NCI-H345 treated with DMSO at 0.1 percent for 48 hours (cell line): Measurements from ENCODE around the gene PAM.

Experiments used
- DNase-seq: peaks from one replicate; lab custom pipeline; 2025; ENCODE audit not compliant: unreplicated experiment; lab: John Stamatoyannopoulos, UW

The PAM gene

GRCh38 chr5:102754767-102755431, at the start of gene PAM:
Gene PAM (plus strand): TSS chr5:102755305. CDS start chr5:102866196, 110,891 bp downstream.
- no peak for DNase-seq

DNA sequence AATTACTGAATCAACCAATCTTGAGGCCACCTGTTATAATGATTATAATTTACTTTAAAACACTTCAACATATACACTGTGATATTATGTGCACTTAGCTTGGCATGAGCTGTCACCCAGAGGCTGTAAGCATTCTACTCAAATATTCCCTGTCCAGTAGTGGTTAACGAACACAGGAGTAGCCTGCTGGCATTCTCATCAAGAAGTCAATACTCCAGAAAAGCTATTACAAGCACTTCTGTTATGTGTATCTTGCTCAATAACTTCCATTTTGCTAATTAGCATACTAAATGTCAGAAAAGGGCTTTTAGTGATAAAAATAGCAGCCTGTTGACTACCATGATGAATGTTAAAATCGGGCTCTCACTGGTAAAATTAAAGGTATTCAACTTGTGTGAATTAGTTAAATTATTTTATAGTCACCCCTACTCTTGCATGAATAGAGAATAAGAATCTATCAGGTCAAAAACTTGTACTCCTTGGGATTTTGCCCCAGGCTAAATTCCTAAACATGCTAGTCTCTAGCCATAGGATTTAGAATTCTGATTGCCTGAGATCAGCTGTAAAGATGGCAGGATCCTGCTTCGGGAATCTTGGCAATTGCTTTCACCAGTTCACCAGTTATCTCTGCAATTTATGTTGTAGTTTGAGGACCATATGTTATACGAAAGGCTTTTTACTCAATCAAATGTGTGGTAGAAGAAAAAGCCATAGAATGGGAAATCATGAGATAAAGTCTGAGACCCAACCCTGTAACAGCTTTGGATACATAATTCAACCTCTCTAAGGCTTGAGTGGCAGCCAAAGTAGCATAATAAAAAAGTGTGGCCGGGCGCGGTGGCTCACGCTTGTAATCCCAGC, 43.4 kb upstream of the PAM start:
- no peak for DNase-seq

- DNase-seq, result no peak
Measured at GRCh38 chr5:102713278-102713677, 41.8 kb upstream of the PAM start.

- peak; percentile 5 for DNase-seq
Measured at GRCh38 chr5:102713682-102714231, 41.3 kb upstream of the PAM start.

DNA sequence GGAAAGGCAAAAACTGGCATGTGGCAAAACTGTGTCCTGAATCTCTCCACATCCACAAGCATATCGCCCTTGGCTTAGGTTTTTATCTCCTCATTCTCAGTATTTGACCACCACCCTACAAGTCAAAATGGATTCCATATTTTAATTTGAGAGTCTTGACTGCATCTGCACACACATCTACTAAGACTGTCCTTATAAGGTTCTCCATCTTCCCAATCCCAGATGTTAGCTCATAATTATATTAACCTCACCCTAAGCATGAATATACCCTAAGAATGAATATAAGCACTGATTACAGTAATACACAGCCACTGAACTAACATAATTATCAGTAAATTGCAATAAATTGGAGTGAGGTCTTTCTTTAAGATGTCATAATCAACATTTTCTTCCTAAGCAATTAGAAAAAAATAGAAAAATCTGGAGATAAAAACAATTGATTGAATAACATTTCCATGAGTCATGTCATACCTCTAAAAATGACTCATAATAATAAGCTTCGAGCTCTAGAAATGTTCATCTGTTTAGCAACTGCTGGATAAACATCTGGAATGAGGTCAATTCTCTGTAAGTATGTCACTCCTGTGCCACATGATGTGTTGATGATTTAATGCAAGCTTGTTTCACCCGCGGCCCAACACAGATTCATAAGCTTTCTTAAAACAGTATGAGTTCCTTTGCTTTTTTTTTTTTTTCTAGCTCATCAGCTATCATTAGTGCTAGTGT, 39.9 kb upstream of the PAM start:
- DNase-seq, result no peak

DNA sequence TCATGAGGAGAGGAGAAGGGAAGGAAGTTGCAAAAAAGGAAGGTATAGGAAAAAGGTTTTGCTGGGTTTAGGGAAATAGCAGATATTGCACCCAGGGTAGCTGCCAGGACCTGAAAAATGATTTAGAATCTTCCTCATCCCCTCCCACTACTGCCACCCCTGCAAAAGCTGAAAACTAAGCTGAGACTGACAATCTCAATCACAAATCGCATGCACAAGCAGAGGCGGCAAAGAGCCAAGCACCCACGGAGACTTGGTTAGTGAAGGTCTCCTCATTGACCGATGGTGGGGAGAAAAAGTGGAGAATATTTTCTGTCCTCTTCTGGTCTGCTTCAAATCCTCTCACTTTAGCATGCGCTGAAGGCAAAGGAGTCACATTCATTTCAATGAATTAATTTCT, 39.1 kb upstream of the PAM start:
- DNase-seq, result no peak

DNA sequence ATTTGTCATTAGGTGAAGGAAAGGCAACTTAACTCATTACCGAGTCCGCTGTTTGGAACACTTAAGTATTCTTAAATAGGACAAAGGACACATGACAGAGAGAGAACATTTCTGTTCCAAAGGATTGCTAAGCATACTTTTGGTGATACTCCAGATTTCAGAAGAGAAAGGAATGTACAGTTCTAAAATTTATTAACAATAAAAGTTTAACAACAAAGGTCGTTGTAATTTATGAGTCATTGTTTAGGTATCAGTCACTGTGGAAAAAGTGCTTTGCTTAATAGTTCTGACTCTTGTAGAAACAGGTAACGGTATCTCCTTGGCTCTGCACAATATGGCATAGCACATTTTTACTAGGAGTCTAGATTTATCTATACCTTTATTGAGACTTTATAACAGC, 36.3 kb upstream of the PAM start:
- no peak for DNase-seq

DNA sequence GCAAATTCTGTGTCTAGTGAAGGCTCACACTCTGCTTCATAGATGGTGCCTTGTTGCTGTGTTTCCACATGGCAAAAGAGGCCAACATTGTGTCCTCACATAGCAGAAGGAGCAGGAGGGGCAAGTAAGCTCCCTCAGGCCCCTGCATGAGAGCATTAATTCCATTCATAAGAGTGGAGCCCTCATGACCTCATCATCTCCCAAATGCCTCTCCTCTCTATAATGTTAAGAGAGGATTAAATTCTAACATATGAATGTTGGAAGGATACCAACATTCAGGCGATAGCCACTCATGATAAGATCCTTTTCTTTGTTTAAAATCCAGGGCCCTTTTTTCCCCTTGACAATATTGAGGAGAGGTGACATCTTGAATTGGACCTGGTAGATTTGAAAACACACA, 35.2 kb upstream of the PAM start:
- no peak for DNase-seq

- DNase-seq, result no peak
Measured at GRCh38 chr5:102720969-102721368, 34.1 kb upstream of the PAM start.

DNA sequence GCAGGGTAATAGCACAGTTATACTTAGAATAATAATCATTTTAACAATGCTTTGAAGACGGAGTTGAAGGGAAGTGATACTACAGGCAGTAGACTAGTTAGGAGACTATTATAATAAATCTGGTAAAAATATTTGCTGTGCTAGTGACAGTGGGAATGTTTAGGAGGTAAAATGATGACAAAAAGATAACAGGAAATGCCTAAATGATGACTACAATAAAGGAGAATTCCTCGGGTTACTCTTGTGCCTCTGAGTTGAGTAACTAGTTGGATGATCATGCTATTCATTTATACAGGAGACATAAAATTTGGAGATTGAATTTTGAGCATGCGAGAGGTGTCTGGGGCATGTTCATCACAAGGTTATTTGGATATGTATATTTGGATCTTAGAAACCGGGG, 32.2 kb upstream of the PAM start:
- DNase-seq, result no peak

DNA sequence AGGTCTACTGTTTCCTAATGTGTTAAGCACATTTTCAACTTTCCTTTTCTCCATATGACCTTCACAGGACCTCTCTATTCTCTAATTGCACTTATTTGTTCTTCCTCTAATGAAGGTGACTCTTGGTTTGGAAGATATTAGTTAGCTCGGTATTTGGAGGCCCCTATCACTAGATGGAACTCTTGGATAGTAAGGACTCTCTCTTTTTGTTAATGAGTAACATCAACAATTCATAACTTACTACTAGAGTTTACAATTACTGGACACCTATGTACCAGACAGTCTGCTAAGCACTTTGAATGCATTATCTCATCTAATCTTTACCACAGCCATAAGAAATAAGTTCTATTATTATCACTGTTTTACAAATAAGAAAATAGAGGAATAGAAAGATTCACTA, 23.4 kb upstream of the PAM start:
- no peak for DNase-seq

- DNase-seq, result no peak
Measured at GRCh38 chr5:102733534-102733933, 21.6 kb upstream of the PAM start.

DNA sequence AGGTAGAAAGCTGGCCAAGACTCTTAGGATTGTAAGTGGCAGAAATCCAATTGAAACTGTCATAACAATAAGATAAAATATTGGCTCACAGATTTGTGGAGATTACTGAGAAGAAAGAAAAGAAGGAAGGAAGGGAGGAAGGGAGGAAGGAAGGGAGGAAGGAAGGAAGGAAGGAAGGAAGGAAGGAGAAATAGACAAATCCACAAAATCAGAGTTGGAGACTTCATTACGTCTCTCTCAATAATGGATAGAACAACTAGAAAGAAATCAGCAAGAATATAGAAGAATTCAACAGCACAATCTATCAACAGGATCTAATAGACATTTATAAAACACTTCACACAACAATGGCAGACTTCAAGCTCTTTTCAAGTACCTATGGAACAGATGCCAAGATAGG, 17.9 kb upstream of the PAM start:
- DNase-seq, result no peak

DNA sequence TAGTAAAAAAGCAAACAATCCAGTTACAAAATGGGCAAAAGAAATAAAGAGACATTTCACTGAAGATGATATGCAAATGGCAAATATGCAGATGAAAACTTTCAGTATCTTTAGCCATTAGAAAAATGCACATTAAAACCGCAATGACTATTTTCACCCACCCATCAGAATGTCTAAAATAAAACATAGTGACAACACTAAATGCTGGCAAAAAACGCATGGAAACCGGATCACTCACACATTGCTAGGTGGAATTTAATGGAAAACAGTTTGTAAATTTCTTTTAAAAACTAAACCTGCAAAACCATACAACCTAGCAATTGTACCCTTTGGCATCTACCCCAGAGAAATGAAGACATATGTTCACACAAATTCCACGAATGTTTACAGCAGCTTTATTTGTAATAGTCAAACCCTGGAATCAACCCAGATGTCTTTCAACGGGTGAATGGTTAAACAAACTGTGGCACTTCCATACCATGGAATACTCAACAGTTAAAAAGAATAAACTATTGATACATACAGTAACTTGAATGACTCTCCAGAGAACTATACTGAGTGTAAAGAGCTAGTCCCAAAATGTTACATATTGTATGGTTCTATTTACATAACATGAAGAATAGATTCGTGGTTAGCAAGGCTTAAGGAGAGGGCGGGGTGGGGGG, 17.2 kb upstream of the PAM start:
- peak; percentile 35 for DNase-seq

GRCh38 chr5:102740515-102740914, 14.6 kb upstream of the PAM start:
- no peak for DNase-seq

- DNase-seq, result no peak
Measured at GRCh38 chr5:102742215-102742614, 12.9 kb upstream of the PAM start.

DNA sequence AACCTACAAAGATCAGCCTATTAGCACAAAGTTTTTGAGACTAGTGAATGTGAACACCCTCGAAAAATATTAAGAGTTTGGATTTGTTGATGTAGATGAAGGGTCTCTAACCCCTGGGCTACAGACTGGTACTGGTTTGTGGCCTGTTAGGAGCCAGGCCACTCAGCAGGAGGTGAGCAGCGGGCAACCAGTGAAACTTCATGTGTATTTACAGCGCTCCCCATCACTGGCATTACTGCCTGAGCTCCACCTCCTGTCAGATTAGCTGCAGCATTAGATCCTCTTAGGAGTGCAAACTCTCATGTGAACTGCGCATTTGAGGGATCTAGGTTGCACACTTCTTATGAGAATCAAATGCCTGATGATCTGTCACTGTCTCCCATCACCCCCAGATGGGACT, 11.2 kb upstream of the PAM start:
- DNase-seq, result no peak

GRCh38 chr5:102747386-102748166, 7.5 kb upstream of the PAM start:
- DNase-seq, result no peak

- peak; percentile 7 for DNase-seq
Measured at GRCh38 chr5:102749416-102750030, 5.6 kb upstream of the PAM start.
